Lower leg skin (tissue), 3 donors: ENCODE data around the gene TTC7B.

ENCODE experiments used
- POLR2A ChIP-seq, 2 donors: fragments of 450-650 bp; IDR thresholded peaks; one replicate each; pipeline ENCODE4 v1.6.1; 2016 to 2017; ENCODE audit warnings: antibody characterized with exemption in 2 of 2, mild to moderate bottlenecking in 1 of 2, moderate library complexity in 1 of 2
- TF ChIP-seq, protein P1 (sequence below), 3 donors: fragments of 450-650 bp; IDR thresholded peaks; one replicate each; pipeline ENCODE4 v1.5.1; 2016; ENCODE audit warnings: antibody characterized with exemption in 3 of 3, mild to moderate bottlenecking in 3 of 3, moderate library complexity in 2 of 3

GRCh38 chr14:90489916-90490719, 326.1 kb downstream of the TTC7B start:
- TF ChIP-seq POLR2A (IDR thresholded peaks at IDR 0.05): no peak
- TF ChIP-seq, protein P1, sequence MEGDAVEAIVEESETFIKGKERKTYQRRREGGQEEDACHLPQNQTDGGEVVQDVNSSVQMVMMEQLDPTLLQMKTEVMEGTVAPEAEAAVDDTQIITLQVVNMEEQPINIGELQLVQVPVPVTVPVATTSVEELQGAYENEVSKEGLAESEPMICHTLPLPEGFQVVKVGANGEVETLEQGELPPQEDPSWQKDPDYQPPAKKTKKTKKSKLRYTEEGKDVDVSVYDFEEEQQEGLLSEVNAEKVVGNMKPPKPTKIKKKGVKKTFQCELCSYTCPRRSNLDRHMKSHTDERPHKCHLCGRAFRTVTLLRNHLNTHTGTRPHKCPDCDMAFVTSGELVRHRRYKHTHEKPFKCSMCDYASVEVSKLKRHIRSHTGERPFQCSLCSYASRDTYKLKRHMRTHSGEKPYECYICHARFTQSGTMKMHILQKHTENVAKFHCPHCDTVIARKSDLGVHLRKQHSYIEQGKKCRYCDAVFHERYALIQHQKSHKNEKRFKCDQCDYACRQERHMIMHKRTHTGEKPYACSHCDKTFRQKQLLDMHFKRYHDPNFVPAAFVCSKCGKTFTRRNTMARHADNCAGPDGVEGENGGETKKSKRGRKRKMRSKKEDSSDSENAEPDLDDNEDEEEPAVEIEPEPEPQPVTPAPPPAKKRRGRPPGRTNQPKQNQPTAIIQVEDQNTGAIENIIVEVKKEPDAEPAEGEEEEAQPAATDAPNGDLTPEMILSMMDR (IDR thresholded peaks at IDR 0.05): no peak
